Testis (tissue), 3 donors: Measurements from ENCODE around the gene CHI3L1. TPM values are rescaled to one million over a fixed set of nuclear protein-coding genes. Genes with fewer than 3 reads are reported as not detected.
A peak's percentile ranks its signal among the peaks of the same experiment; 100 is the strongest.

ENCODE experiments used
- DNase-seq: peaks from one replicate; pipeline ENCODE4 v3.0.0-alpha.2; 2019
- H3K27ac ChIP-seq, 2 donors: fragments of 200-600 bp; sonication (generic); one replicate each; pipeline ENCODE4 v1.5.1; 2019
- H3K27me3 ChIP-seq: fragments of 200-600 bp; sonication (generic); one replicate; pipeline ENCODE4 v1.5.1; 2019
- H3K36me3 ChIP-seq: fragments of 200-600 bp; sonication (generic); one replicate; pipeline ENCODE4 v1.5.1; 2017; ENCODE audit warnings: low read depth; ENCODE audit errors: missing control alignments
- H3K4me1 ChIP-seq: fragments of 200-600 bp; sonication (generic); one replicate; pipeline ENCODE4 v1.5.1; 2019
- H3K4me3 ChIP-seq, 2 donors: fragments of 200-600 bp; sonication (generic); one replicate each; pipeline ENCODE4 v1.5.1; 2017 to 2019
- H3K9me3 ChIP-seq: fragments of 200-600 bp; sonication (generic); one replicate; pipeline ENCODE4 v1.5.1; 2017
- CTCF ChIP-seq, 3 experiments: fragments of 450-650 bp in 2 of 3; fragments of 200-600 bp in 1 of 3; sonication (generic) in 1 of 3; IDR thresholded peaks; one replicate each; pipeline ENCODE4 v1.5.1; 2016 to 2019; ENCODE audit warnings: antibody characterized with exemption in 3 of 3, mild to moderate bottlenecking in 2 of 3, moderate library complexity in 1 of 3
- POLR2A ChIP-seq: fragments of 450-650 bp; IDR thresholded peaks from one replicate; pipeline ENCODE4 v1.6.1; 2017; ENCODE audit warnings: antibody characterized with exemption, mild to moderate bottlenecking, moderate library complexity
- WGBS, 2 donors: methylation state at CpG; one replicate each; pipeline ENCODE4 v1.1.5; 2018; 5-methylcytosine and 5-hydroxymethylcytosine counted together
- intact Hi-C: fragments of 100-400 bp; cut with DNase I; formaldehyde crosslinking; loops from one replicate; pipeline ENCODE4 v1.15.1; 2023; ENCODE audit warnings: low total_unique reads
- polyA plus RNA-seq: library from polyadenylated mRNA; stranded (reverse); fragments of 350-450 nt; fragmentation: Illumina TruSeq; extraction: RNeasy Lipid Tissue Mini Kit (QIAGEN cat#74804); gene quantifications from one replicate; pipeline ENCODE4 v1.2.3, GENCODE V29; 2014; ENCODE audit warnings: low read depth, low replicate concordance; ENCODE audit not compliant: insufficient read depth
- total RNA-seq, 2 donors: library from RNA; depleted of rRNA; stranded (reverse); fragments of >200 nt; gene quantifications; one replicate each; pipeline ENCODE4 v1.2.3, GENCODE V29; 2016

The CHI3L1 gene
- total and polyA plus RNA-seq, 3 donors from 2014 or later: 2.0 to 35.5 (median 6.6) TPM

- Histone ChIP-seq H3K9me3 (no peaks in the 10 kb centered on the region), H3K27ac (no peak overlapping the region), H3K4me1 (peaks cover 28% of the 10 kb centered on the region), H3K36me3 (no peaks in the 10 kb centered on the region), H3K27me3 (no peaks in the 10 kb centered on the region), H3K4me3 (no peak overlapping the region)
- TF ChIP-seq POLR2A (no peak), CTCF (IDR thresholded peaks at IDR 0.05) (no peak)
- no peak for DNase-seq
- intact Hi-C loops: no loop called here
- WGBS, 2 donors: 89% methylated on average over 2 of the region's 2 CpGs; no CpG with 5 or more reads in 1 of the 2 donors
These were observed 13.4 kb downstream of the CHI3L1 start for GRCh38 chr1:203173011-203173555.

- Histone ChIP-seq H3K36me3 (no peaks in the 10 kb centered on the region), H3K27me3 (no peaks in the 10 kb centered on the region), H3K4me1 (peaks cover 26% of the 10 kb centered on the region), H3K27ac (no peak overlapping the region), H3K4me3 (no peak overlapping the region), H3K9me3 (no peaks in the 10 kb centered on the region)
- intact Hi-C loops: no loop called here
- DNase-seq: peak; percentile 73
- no peak for TF ChIP-seq POLR2A
- peak; percentile 74 to 80 (median 74) for TF ChIP-seq CTCF (IDR thresholded peaks at IDR 0.05)
- 62 to 72% methylated on average over 8 of the region's 8 CpGs for WGBS, 2 donors
These were observed 14.1 kb downstream of the CHI3L1 start for GRCh38 chr1:203172184-203173010.

GRCh38 chr1:203171341-203172183 lies 14.9 kb downstream of the CHI3L1 start:
- H3K27me3 ChIP-seq: no peaks in the 10 kb centered on the region
- no peaks in the 10 kb centered on the region for H3K36me3 ChIP-seq
- peaks cover 24% of the 10 kb centered on the region for H3K4me1 ChIP-seq
- H3K27ac ChIP-seq: no peak overlapping the region
- intact Hi-C loops: no loop called here
- no peak for DNase-seq
- TF ChIP-seq POLR2A (no peak), CTCF (IDR thresholded peaks at IDR 0.05) (no peak)
- 93 to 97% methylated on average over 12 to 22 of the region's 22 CpGs for WGBS, 2 donors
- no peak overlapping the region for H3K4me3 ChIP-seq
- H3K9me3 ChIP-seq: no peaks in the 10 kb centered on the region

- H3K36me3 ChIP-seq: no peaks in the 10 kb centered on the region
- no peak for DNase-seq
- H3K4me1 ChIP-seq: peaks cover 19% of the 10 kb centered on the region
- no peak overlapping the region for H3K27ac ChIP-seq
- intact Hi-C loops: no loop called here
- TF ChIP-seq CTCF (IDR thresholded peaks at IDR 0.05) (no peak), POLR2A (no peak)
- H3K9me3 ChIP-seq: no peaks in the 10 kb centered on the region
- H3K4me3 ChIP-seq: no peak overlapping the region
- H3K27me3 ChIP-seq: no peaks in the 10 kb centered on the region
- 90 to 91% methylated on average over 5 to 8 of the region's 8 CpGs for WGBS, 2 donors
These were observed 15.7 kb downstream of the CHI3L1 start for GRCh38 chr1:203170625-203171330.
